HL-60 (cell line): ENCODE results near the gene TENM4.

Experiments
- CTCF ChIP-seq: IDR thresholded peaks from one replicate; pipeline ENCODE4 v1.5.1; 2011; ENCODE audit warnings: low read length, control low read depth, inconsistent platforms; ENCODE audit not compliant: insufficient read depth
- POLR2AphosphoS5 ChIP-seq: IDR thresholded peaks from 2 replicates; pipeline ENCODE4 v1.6.1; 2012; ENCODE audit warnings: low read depth
- REST ChIP-seq: IDR thresholded peaks from 2 replicates; pipeline ENCODE4 v1.6.1; 2012; ENCODE audit warnings: low read depth; ENCODE audit not compliant: insufficient replicate concordance
- SPI1 ChIP-seq: IDR thresholded peaks from 2 replicates; pipeline ENCODE4 v1.6.1; 2012; ENCODE audit warnings: low read depth, mild to moderate bottlenecking, borderline replicate concordance

GRCh38 chr11:79227308-79227707 is 213.5 kb downstream of the TENM4 start:
- TF ChIP-seq CTCF (no peak), REST (no peak), POLR2AphosphoS5 (no peak), SPI1 (no peak)
